NCI-H2227 (cell line): ENCODE data around the gene FLOT1.

Experiments
- DNase-seq: peaks from one replicate; lab custom pipeline; 2025; ENCODE audit not compliant: unreplicated experiment; lab: John Stamatoyannopoulos, UW

FLOT1 gene

DNA sequence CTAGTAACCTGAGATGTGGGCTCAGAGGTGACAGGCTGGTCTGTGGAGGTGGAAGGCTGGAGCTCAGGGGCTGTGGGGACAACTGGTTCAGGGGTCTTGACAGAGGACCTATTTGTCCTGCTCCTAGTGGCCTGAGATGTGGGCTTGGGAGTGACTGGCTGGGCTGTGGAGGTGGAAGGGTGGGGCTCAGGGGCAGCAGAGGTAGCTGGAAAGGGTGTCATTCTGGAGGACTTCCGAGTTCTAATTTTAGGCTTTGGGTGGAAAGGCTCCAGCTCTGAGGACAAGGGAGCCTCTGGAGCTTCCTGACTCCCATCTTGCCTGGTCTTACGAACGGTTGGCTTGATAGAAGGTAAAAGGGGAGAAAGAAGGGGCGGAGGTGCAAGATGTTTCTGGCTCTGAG lies 36.9 kb downstream of the FLOT1 start:
- no peak for DNase-seq

DNA sequence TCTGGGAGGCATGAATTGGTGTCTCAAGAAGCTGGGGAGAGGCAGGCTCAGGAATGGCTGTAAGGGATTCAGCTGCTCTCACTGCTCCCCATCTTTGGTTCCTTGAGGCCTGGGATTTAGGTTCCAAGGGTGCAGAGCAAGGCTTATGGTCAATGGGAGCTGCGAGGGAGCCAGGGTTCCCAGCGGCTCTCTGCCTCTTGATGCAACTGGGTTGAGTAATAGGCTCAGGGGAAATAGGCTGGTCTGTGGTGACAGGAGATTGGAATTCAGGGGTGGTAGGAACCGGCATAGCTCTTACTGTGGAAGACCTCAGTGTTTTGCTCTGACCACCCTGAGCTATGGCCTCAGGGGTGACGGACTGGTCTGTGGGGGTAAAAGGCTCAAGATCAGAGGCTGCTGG lies 38.7 kb downstream of the FLOT1 start:
- no peak for DNase-seq

GRCh38 chr6:30703011-30703410 lies 39.5 kb downstream of the FLOT1 start:
- no peak for DNase-seq

DNA sequence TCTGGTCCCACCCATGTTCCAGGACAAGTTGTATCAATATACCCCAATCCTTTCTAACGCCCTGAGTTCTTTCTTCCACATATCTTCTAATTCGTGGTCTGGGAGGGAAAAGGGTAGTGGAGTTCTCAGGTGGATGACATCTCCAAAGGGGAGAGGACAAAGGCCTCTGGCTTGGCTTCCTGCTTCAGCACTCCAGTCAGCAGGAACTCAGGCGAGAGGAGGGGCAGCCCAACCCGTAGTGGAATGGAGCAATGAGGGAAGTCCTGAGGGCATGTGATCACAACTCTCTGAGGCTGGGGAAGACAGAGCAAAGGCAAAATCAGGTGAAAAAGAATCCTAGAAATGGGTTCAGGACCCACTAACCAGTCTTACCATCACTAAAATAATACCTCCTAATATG lies 42.1 kb downstream of the FLOT1 start:
- no peak for DNase-seq

DNA sequence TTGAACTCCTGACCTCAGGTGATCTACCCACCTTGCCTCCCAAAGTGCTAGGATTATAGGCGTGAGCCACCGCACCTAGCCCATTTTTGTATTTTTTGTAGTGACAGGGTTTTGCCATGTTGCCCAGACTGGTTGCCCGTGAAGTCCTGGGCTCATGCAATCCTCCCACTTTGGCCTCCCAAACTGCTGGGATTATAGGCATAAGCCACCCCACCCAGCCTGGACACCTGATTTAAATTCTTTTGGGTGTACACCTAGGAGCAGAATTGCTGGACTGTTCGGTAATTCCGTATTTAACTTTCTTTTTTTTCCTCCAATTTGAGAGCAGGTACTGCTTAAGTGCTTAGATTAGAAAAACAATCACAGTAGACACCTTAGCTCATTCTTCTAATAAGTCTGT lies 46.1 kb downstream of the FLOT1 start:
- no peak for DNase-seq

DNA sequence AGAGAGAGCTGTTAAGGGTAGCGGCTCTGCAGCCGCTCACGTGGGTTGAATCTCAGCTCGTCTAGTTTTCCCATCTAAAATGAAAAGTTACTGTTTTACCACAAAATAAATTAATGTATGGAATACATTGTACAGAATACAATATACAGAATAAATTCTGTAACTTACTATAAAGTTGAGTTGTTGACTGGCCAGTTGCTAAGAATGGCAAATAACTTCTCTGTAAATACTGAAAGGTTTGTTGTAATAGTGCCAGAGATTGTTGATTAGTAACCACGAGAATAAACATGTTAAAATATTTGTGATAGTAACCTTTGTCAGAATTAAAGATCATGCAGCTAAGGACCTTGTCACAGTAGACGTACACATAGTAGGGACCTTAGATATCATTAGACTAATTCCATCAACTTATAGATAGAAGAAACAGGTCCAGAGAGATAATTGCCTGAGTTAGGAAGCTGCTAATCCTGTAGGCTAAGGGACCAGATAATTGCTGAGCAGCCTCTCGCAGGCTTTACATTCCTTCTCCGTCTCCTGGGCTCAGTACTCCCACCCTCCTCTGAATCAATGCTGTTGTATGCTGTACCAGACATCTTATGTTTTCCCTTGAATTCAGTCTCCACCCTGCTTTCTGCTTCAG lies 51.2 kb downstream of the FLOT1 start:
- DNase-seq, result peak; percentile 47

GRCh38 chr6:30690403-30691207 lies 51.9 kb downstream of the FLOT1 start, which contains the start of gene NRM:
NRM (minus strand) TSS chr6:30690984; CDS start chr6:30690974, 10 bp downstream.
- DNase-seq, result peak; percentile 94

DNA sequence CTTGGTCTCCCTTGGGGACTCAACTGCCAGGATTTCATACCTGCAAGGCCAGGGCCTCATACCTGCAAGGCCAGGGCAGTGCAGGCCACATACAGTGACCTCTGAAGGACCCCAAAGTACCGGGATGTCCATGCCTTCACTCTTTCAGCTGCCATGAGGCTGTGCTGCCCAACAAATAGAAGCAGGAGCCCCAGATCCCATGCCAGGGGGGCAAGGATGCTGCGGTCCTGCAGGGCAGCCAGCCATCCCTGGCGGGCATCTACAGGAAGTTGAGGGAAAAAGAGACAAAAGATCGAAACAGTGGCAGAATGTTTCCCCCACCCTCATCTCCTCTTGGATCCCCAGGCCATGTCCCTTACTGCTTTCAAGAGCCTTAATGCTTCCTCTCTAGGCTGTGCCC lies 52.5 kb downstream of the FLOT1 start:
- DNase-seq, result no peak

DNA sequence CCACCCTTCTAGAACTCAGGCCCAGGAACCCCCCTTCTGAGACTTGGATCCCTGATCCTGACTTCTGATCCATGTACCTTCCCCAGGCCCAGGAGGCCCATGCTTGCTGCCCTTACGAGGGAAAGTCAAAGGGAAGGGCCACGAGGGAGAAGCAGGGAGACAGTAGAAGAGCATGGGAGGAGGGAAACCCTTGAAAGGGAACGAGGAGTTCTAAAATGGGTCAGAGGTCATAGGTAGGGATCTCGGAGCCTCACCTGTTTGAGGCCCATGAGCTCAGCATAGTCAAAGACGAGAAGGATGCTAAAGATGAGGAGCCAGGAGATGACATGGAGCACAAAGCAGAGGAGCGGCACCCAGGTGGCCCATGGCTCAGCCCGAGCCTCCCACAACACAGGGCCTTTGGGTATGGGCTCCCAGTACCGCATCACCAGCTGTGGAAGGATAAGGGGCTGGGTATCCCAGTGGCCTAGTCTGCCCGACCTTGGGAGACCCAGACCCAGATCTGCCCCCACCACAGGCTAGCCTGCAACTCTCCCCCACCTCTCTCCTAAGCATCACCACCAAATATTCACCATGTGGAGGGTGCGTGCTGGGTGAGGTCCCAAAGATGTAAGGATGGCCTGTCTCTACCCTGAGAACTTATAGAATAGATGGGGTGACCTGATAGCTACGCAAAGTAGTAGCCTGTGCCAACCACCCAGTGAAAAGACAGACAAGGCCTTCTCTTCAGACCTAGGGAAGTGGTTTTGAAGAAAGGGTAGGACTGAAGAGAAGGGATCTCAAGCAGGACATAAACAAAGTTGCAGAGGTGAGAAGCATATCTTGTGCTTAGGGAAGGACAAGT lies 53.2 kb downstream of the FLOT1 start:
- DNase-seq, result no peak

- DNase-seq, result no peak
These were observed 53.9 kb downstream of the FLOT1 start for GRCh38 chr6:30688569-30688968.

DNA sequence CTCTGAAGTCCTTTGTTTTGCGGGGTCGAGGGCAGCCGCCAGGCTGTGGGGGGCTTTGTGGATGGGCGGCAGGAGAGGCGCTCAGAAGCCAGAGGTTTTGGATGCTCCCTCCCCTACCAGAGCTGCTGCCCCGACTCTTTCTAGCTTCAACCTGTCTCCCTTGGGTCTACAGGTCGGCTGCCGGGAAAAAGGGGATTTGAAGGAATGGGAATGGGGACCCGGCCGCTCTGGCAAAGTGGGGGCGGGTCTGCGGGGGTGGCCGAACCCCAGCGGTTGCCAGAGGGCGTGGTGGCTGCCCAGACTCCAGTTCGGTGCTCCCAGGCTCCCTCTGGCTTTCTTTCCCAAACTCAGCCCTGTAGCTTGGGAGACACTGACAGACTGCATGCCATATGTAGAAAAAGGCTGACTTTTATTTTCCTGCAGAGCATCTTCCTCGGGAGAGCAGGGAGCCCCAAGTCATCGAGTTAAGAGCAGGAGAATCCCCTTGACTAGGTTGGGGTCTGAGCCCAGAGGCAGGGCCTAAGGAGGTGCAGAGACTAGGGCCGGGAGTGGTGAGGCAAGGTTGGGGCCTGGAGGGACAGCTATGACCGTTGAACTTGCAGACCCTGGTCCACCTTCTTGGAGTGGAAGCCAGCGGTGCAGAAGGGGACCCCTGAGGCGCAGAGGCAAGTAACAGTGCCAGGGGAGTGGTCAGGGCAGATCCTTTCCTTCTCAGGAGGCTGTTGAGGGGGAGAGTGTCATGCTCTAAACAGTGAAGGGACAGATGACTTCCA lies 54.6 kb downstream of the FLOT1 start:
- DNase-seq, result peak; percentile 56

- peak; percentile 88 for DNase-seq
These were observed 55.4 kb downstream of the FLOT1 start for GRCh38 chr6:30686908-30687658.

DNA sequence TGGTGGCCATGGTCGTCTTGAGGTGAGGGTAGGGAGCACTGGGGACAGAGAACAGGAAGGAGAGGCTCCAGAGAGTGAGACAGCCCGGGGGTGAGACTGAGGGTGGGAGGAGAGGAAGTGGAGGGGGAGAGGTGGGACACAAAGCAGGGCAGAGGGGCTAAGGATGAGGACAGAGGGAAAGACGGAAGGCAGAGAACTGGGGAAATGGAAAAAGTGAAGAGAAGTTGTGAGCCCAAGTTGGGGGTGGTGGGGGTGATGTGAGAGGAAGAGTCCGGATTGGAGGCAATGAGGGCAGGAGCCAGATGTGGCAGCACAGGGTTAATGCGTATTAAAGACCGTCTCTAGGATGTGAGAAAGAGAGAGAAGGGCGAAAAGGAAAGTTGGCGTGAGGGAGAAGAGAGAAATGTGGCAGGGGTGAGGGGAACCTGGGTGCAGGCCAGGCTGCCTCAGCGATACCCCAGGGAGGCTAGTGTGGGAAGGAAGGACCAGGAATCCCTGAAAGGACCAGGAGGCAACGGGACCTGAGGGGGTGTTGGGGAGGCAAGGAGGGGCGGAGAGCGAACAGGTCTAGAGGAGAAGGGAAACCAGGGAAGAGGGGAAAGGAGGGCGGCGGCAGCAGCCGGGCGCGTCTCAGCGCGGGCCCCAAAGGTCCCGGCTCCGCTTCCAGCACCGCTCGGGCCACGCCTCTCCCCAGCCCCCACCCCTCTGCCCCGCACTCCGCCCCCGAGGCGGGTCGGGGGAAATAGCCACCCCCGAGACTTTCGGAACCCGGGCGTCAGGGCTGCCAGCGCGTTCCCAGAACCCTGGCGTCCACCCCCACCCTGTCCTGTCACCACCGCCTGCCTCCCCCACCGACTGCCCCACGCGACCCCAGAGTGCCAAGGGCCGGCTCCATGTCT lies 56.2 kb downstream of the FLOT1 start, which contains the start of gene PPP1R18:
Gene PPP1R18, minus strand, starts transcription at position 637 of the 899 bp plus-strand sequence. Its CDS starts 627 bp downstream, at position 10.
- peak; percentile 75 for DNase-seq

DNA sequence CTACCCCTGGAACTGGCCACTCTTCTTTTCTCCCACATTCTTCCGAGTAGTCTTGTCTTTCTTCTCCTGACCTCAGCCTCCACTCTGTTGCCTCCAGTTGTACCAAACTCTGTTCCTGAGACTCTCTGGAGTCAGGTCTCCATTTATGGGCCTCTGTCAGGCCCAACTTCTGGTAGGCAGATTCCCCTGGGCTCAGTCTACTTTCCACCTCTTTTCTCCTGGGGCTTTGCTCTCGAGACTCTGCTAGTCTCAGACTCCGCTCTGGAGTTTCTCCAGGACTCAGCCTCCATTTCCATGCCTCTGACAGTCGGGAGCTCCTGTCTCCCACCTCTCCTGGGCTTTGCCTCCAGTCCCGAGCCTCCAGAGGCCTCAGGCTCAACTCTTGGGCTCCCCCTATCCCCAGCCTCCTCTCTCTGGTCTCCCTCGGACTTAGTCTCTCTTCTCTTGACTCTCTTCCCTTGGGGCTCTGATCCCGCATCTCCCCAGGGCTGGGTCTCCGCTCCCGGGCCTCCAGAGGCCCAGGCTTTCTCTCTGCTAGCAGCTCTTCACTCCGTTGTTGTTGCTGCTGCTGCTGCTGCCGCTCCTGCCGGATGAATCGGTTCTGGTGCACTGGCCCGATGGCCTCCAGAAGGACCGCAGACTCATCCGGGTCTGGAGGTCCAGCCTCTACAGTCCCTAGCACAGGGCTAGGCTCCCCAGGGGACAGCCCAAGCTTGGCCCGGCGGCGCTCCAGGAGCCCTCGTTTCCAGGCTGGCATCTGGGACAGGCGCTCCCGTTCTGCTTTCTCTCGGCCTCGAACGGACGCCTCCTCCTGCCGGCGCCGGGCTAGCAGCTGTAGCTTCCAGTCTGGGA lies 57.1 kb downstream of the FLOT1 start:
- DNase-seq, result no peak

DNA sequence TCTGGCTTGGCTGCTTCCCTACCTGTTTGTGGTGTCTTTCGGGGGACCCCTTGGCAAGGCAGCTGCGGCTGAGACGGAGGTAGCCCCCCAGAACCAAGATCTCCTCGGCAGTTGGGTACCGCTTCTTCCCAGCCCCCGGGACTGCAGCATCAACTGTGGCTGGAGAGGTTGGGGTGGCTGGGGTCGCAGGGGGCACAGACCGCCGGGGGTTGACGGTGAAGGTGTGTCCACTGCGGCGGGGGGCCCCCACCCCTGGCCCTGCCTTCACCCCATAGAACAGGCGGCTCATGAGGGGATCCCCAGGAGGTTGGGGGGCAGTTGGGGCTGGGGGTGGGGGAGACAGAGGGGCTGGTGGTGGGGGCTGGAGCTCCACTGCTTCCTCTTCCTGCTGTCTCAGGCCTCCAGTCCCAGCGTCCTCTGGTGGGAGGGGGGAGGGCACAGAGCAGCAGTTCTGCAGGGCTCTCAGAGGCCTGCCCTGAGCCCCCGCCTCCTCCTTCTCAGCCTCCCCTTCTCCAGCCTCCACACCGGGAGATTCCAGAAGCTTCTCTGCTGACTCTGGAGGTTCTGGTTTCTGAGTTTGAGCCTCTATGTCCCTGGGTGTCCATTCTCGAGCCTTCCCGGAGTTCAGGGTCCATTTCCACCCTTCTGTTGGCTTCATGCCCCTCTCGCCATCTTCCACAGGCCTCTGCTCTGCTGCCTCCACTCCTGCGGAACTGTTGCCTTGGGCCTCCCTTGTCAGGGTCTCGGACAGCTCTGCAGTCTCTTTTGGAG lies 57.9 kb downstream of the FLOT1 start:
- no peak for DNase-seq

DNA sequence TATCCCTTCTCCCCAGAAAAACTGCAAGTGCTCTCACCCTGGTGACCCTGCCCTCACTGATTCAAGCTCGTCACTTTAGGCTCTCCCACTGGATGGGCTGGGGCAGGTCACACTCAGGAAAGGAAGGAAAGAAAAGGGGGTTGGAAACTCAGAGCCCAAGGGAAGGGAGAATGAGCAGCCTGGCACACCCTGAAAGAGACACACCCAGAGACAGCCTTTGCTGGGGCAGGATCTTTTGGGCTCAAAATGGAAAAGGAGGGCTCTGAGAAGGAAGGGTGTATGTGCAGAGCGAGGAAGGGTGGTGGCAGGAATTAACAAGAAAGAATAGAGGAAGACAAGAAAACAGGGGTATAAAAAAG lies 58.5 kb downstream of the FLOT1 start:
- no peak for DNase-seq

DNA sequence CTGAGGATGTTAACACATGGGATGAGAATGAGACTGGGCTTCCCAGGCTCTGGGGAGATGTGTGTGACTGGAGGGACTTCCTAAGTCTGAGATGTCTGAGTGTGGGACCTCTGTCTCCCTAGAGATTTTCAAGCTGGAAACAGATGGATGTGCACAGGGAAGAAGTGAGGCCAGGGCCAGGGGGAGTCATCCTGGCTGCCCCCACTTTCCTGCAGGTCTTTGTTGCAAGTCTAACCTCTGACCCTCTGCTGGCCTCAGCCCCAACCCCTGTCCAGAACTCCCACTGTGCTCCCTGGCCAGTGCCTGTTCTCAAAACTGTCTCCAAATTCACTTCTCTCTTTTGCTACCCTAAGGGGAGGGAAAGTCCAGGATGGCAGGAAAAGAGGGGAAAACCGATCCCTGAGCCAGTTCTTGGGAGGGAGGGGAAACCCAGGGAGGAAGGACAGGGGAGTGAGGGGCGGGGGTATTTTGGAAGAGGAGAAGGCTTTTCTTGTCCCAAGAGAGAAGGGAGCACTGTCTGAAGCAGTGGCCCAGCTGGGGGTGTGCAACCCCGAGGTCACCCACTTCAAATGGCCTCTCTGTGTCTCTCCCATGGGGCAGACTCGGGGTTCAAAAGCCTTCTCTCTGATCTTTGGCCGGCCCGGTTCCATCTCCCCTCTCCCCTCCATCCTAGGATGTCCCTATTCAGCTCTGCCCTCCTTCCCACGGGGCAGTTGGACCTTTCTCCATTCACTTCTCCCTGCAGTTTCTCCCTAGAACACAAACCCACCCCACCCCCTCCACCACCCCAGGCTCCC lies 59.1 kb downstream of the FLOT1 start:
- DNase-seq, result no peak
